ENCODE results near the gene PRSS8.

The PRSS8 gene

DNA sequence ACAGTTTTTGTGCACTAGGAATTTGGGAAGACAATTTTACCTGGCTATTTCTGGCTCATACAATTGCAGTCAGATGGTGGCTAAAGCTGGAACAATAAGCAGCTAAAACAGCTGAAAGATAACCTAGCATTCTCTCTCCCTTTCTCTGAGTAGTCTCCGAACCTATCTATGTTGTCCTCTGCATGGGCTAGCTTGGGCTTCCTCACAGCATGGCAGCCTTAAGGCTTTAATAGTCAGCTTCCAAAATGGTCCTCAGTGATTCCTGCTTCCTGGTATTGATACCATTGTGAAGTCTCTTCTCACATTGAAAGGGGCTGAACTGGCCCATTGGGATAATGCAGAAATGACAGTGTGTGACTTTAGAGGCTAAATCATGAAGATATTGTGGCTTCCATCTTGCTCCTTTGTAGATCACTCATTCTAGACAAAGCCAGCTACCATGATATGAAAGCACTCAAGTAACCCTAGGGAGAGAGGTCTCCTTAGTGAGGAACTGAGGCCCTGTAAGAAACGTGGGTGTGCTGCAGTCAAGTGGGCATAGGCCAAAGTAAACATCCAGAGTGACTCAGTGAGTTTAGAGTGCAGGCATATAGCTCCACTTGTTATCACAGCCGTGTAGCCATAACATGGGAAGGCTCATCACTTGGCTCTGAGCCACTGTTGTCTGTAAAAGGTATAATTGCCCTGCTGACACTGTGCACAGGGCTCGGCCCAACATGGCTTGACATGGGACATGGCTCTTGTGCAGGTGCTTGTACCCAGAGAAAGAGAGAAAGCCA is 35.5 kb downstream of the PRSS8 start:
- Mint-ChIP-seq H3K4me3 (no peak overlapping the region), H3K9me3 (peaks cover 6% of the 10 kb centered on the region), H3K27me3 (ENCODE audit: low read depth) (no peaks in the 10 kb centered on the region), H3K27ac (peak overlapping the region; percentile 39 to 98 (median 71)), H3K4me1 (peaks cover 10% of the 10 kb centered on the region), H3K36me3 (ENCODE audit: low read depth) (no peaks in the 10 kb centered on the region)
- TF ChIP-seq, protein P1, sequence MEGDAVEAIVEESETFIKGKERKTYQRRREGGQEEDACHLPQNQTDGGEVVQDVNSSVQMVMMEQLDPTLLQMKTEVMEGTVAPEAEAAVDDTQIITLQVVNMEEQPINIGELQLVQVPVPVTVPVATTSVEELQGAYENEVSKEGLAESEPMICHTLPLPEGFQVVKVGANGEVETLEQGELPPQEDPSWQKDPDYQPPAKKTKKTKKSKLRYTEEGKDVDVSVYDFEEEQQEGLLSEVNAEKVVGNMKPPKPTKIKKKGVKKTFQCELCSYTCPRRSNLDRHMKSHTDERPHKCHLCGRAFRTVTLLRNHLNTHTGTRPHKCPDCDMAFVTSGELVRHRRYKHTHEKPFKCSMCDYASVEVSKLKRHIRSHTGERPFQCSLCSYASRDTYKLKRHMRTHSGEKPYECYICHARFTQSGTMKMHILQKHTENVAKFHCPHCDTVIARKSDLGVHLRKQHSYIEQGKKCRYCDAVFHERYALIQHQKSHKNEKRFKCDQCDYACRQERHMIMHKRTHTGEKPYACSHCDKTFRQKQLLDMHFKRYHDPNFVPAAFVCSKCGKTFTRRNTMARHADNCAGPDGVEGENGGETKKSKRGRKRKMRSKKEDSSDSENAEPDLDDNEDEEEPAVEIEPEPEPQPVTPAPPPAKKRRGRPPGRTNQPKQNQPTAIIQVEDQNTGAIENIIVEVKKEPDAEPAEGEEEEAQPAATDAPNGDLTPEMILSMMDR (IDR thresholded peaks at IDR 0.05; ENCODE audit: unreplicated experiment in 3 of 3) = no peak

DNA sequence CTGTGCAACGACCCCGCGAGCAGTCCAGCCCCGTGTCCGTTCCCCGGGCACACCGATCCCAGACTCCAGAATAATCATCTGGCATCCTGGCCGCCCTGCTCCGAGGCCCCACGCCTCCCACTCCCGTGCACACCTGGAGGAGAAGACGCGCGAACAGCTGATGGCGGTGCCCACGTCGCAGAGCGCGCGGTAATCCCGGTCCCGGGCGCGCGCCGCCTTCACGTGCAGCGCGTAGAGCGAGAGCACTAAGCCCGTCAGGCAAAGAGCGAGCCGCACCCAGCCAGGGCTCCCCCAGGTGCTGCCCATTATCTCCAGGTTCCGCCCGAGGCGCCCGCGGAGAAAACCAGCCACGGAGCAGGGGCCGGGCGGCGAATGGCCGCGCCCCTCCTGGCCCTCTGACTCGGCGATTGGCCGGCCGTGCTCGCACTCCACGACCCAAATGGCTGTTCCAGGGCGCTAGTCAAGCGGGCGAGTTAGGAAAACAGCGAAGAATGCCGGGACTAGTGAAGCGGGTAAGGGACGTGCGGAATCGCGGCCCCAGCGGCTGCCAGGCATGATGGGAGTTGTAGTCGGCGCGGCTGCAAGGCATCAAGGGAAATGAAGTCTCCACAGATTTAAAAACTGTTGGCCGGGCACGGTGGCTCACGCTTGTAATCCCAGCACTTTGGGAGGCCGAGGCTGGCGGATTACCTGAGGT is 41.0 kb downstream of the PRSS8 start, which contains the start of gene VKORC1:
VKORC1 (minus strand) TSS at position 374 of the 697 bp plus-strand sequence; CDS start at position 306, 68 bp downstream.
- no peaks in the 10 kb centered on the region for H3K9me3 Mint-ChIP-seq
- H3K36me3 Mint-ChIP-seq (ENCODE audit: low read depth) = peaks cover 10% of the 10 kb centered on the region
- peak within 1 kb of the TSS; percentile 24 to 79 (median 79) for H3K27ac Mint-ChIP-seq
- H3K4me3 Mint-ChIP-seq = peak within 1 kb of the TSS; percentile 90 to 95 (median 94)
- H3K4me1 Mint-ChIP-seq = peaks cover 13% of the 10 kb centered on the region
- TF ChIP-seq, protein P1 (IDR thresholded peaks at IDR 0.05; ENCODE audit: unreplicated experiment in 3 of 3) = no peak
- no peaks in the 10 kb centered on the region for H3K27me3 Mint-ChIP-seq (ENCODE audit: low read depth)

DNA sequence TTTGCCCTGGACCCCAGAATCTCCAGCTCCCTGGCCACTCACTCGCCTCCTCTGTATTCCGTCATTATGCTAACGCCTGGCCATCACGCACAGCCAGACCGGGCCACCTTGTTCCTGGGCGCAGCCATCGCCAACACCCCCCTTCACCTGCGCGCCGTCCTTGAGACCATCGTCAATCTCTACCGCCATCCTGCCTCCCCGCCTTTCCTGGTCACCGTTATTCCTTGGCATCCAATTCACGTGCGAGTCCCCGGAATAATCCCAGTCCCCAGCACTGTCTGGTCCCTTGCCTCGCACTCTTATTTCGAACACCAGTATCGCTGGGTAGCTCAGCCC is 41.5 kb downstream of the PRSS8 start:
- Mint-ChIP-seq H3K4me3 (peak overlapping the region; percentile 90 to 95 (median 94)), H3K36me3 (ENCODE audit: low read depth) (peaks cover 10% of the 10 kb centered on the region), H3K4me1 (peaks cover 13% of the 10 kb centered on the region), H3K9me3 (no peaks in the 10 kb centered on the region), H3K27me3 (ENCODE audit: low read depth) (no peaks in the 10 kb centered on the region), H3K27ac (peak overlapping the region; percentile 24 to 79 (median 66))
- TF ChIP-seq, protein P1 (IDR thresholded peaks at IDR 0.05; ENCODE audit: unreplicated experiment in 3 of 3) = no peak

DNA sequence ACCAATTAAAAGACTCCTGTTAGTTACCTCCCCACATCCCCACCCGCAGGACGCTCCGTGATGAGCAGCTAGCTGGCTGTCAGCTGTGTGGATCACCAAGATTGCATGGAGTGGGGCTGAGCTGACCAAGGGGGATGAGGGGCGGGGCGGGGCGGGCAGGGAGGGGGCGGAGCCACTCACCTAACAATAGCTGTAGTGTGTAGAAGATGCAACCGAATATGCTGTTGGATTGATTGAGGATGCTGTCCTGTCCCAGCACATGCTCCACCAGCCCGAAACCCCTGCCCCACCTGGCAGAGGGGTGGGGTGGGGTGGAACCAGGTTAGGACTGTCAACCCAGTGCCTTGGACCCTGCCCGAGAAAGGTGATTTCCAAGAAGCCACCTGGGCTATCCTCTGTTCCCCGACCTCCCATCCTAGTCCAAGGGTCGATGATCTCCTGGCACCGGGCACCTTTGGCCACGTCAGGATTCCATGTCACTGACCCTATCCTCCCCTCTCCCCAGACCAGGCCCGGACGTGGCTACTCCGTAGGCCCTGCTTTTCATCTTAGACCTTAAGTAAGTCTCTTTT is 42.3 kb downstream of the PRSS8 start:
- Mint-ChIP-seq H3K4me3 (peak overlapping the region; percentile 83 to 95 (median 94)), H3K27me3 (ENCODE audit: low read depth) (no peaks in the 10 kb centered on the region), H3K36me3 (ENCODE audit: low read depth) (peaks cover 10% of the 10 kb centered on the region), H3K4me1 (peaks cover 13% of the 10 kb centered on the region), H3K9me3 (no peaks in the 10 kb centered on the region), H3K27ac (no peak overlapping the region)
- TF ChIP-seq, protein P1 (IDR thresholded peaks at IDR 0.05; ENCODE audit: unreplicated experiment in 3 of 3) = no peak

DNA sequence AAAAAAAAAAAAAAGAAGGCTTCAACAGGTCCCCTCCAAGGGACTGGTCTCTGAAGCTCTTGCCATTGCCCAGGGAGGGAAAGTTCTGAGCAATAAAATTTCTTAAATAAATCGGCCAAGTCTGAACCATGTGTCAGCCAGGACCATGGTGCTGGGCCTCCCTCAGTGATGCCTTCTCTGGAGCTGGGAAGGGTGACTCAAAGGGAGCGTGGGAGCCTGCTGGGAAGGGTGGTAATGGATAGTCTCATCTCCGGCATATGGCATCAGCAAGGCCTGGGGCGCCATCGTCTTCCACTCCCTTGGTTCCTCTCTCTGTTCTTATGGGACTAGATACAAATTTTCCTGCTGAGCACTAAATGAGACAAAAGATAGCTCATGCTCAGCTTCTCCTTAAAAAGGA is 43.2 kb downstream of the PRSS8 start:
- H3K4me1 Mint-ChIP-seq = peaks cover 13% of the 10 kb centered on the region
- no peaks in the 10 kb centered on the region for H3K9me3 Mint-ChIP-seq
- peak overlapping the region in 1 of 3 experiments; percentile 39 for H3K27ac Mint-ChIP-seq
- peaks cover 10% of the 10 kb centered on the region for H3K36me3 Mint-ChIP-seq (ENCODE audit: low read depth)
- H3K27me3 Mint-ChIP-seq (ENCODE audit: low read depth) = no peaks in the 10 kb centered on the region
- H3K4me3 Mint-ChIP-seq = peak overlapping the region; percentile 72 to 95 (median 76)
- TF ChIP-seq, protein P1 (IDR thresholded peaks at IDR 0.05; ENCODE audit: unreplicated experiment in 3 of 3) = no peak

Measured in nephron (organoid).